Ovary (tissue), 3 donors: Measurements from ENCODE around the gene IDH3A.

ENCODE experiments used
- CTCF ChIP-seq, 3 donors: fragments of 450-650 bp in 2 of 3; fragments of 200-600 bp in 1 of 3; IDR thresholded peaks; one replicate each; pipeline versions ENCODE4 v1.5.1 to v1.8.0; 2016 to 2022; ENCODE audit warnings: antibody characterized with exemption in 3 of 3, mild to moderate bottlenecking in 1 of 3
- POLR2A ChIP-seq: fragments of 450-650 bp; IDR thresholded peaks from one replicate; pipeline ENCODE4 v1.6.1; 2017; ENCODE audit warnings: antibody characterized with exemption, mild to moderate bottlenecking, moderate library complexity
- donor health status: DM: no; HTN: no; CAD: no.

GRCh38 chr15:78209646-78210348, 60.6 kb downstream of the IDH3A start:
- TF ChIP-seq CTCF (IDR thresholded peaks at IDR 0.05) (no peak), POLR2A (no peak)
